ENCODE measurements around the gene PSMD11. TPM values are rescaled to one million over a fixed set of nuclear protein-coding genes. Genes with fewer than 3 reads are reported as not detected.

Gene PSMD11
- total RNA-seq, 1 experiment from 2014 or later = 163 TPM

DNA sequence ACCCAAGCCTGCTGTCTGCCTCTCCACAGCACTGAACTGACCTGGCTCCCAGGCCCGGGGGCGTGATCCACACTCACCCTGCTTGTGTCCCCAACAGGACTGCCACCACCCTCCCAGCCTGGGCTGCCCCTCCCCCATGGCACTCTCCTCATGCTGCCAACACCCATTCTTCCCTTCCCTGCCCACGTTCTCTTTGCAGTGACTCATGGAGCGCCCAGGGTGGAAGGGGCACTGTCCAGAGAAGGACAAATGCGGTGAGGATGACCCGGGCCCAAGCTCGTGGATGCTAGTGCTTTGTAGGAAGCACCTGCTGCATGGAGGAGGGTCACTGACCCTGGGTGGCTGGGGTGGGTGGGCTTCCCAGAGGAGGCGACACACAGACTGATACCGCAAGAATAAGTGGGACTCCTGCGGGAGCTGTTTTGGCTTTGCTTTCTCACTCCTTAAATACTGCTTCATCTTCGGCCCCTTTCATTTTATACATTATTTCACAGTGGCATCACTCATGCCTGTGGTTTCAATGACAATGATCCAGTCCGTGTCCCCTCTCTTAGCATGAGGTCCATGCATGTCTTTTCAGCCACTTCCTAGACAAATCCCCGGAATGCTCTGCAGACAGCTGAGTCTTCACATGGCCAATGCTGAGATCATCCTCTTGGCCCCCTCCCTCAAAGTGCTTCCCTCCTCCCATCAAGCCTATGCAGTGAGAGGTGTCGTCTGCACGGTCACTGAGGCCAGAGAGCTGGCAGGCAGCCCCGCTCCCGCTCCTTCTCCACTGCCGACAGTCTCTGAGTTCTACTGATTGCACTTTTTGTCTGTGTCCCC lies 60.1 kb downstream of the PSMD11 start:
- DNase-seq = no peak
- Histone ChIP-seq H4K20me1 (ENCODE audit: low read length) (no peaks in the 10 kb centered on the region), H3K9ac (ENCODE audit: low read length) (no peak overlapping the region), H3K4me3 (ENCODE audit: low read length) (no peak overlapping the region), H2AFZ (ENCODE audit: low read length) (no peak overlapping the region), H3K9me2 (replicated peaks; ENCODE audit: low read length) (no peaks in the 10 kb centered on the region), H3K4me2 (ENCODE audit: low read length) (no peak overlapping the region), H3K9me3 (ENCODE audit: low read length) (no peaks in the 10 kb centered on the region), H3K4me1 (ENCODE audit: insufficient read depth, low read length) (peaks cover 21% of the 10 kb centered on the region), H3K79me2 (ENCODE audit: low read length) (no peaks in the 10 kb centered on the region), H3F3A (ENCODE audit: low read length, unreplicated experiment) (no peaks in the 10 kb centered on the region), H3K27me3 (ENCODE audit: low read length) (no peaks in the 10 kb centered on the region), H3K36me3 (ENCODE audit: low read depth, low read length) (no peaks in the 10 kb centered on the region), H3K27ac (ENCODE audit: low read length) (no peak overlapping the region)
- ChIA-PET POLR2A (ENCODE audit: unreplicated experiment) (no interaction called here), CTCF (no interaction called here)
- peak; percentile 53; the same call in 1 of the 2 replicates for ATAC-seq
- TF ChIP-seq EZH2 (IDR thresholded peaks at IDR 0.05; ENCODE audit: low read length, unreplicated experiment) (no peak), EZH2phosphoT487 (IDR thresholded peaks at IDR 0.05; ENCODE audit: borderline replicate concordance, low read length) (no peak)
- TF ChIP-seq, protein P1, sequence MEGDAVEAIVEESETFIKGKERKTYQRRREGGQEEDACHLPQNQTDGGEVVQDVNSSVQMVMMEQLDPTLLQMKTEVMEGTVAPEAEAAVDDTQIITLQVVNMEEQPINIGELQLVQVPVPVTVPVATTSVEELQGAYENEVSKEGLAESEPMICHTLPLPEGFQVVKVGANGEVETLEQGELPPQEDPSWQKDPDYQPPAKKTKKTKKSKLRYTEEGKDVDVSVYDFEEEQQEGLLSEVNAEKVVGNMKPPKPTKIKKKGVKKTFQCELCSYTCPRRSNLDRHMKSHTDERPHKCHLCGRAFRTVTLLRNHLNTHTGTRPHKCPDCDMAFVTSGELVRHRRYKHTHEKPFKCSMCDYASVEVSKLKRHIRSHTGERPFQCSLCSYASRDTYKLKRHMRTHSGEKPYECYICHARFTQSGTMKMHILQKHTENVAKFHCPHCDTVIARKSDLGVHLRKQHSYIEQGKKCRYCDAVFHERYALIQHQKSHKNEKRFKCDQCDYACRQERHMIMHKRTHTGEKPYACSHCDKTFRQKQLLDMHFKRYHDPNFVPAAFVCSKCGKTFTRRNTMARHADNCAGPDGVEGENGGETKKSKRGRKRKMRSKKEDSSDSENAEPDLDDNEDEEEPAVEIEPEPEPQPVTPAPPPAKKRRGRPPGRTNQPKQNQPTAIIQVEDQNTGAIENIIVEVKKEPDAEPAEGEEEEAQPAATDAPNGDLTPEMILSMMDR (conservative IDR thresholded peaks at IDR 0.05; ENCODE audit: low read depth, low read length) = no peak
- no TSS peak for BruUV-seq (replicated peaks)
- intact Hi-C loops (cut with micrococcal nuclease) = no loop called here

DNA sequence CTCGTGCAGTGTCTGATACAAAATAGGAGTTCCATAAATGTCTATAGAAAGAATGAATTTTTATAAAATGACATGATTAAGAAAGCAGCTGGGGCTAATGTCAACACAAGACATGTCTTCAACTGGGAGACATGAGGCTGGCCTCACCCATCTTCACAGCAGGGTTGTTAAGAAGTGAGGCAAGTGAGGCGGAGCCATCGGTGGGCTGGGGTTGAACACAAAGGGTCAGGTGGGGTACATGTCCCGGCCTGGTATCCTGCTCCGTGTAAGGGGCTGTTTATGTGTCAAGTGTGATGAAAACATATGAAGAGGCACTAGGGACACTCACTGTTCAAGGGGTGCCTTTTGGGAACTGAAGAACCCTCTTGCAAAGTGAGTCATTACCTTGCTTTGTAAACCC lies 64.6 kb downstream of the PSMD11 start:
- Histone ChIP-seq H3K36me3 (ENCODE audit: low read depth, low read length) (no peaks in the 10 kb centered on the region), H3K9me3 (ENCODE audit: low read length) (no peaks in the 10 kb centered on the region), H3K4me3 (ENCODE audit: low read length) (no peak overlapping the region), H3K4me2 (ENCODE audit: low read length) (no peak overlapping the region), H2AFZ (ENCODE audit: low read length) (no peak overlapping the region), H3K4me1 (ENCODE audit: insufficient read depth, low read length) (peaks cover 9% of the 10 kb centered on the region), H3K9me2 (replicated peaks; ENCODE audit: low read length) (no peaks in the 10 kb centered on the region), H3K79me2 (ENCODE audit: low read length) (no peaks in the 10 kb centered on the region), H4K20me1 (ENCODE audit: low read length) (no peaks in the 10 kb centered on the region), H3F3A (ENCODE audit: low read length, unreplicated experiment) (no peaks in the 10 kb centered on the region), H3K27ac (ENCODE audit: low read length) (no peak overlapping the region), H3K27me3 (ENCODE audit: low read length) (no peaks in the 10 kb centered on the region), H3K9ac (ENCODE audit: low read length) (no peak overlapping the region)
- no peak for ATAC-seq
- DNase-seq = no peak
- intact Hi-C loops (cut with micrococcal nuclease) = no loop called here
- ChIA-PET POLR2A (ENCODE audit: unreplicated experiment) (no interaction called here), CTCF (no interaction called here)
- TF ChIP-seq, protein P1 (conservative IDR thresholded peaks at IDR 0.05; ENCODE audit: low read depth, low read length) = no peak
- TF ChIP-seq EZH2 (IDR thresholded peaks at IDR 0.05; ENCODE audit: low read length, unreplicated experiment) (no peak), EZH2phosphoT487 (IDR thresholded peaks at IDR 0.05; ENCODE audit: borderline replicate concordance, low read length) (no peak)
- BruUV-seq (replicated peaks) = no TSS peak

DNA sequence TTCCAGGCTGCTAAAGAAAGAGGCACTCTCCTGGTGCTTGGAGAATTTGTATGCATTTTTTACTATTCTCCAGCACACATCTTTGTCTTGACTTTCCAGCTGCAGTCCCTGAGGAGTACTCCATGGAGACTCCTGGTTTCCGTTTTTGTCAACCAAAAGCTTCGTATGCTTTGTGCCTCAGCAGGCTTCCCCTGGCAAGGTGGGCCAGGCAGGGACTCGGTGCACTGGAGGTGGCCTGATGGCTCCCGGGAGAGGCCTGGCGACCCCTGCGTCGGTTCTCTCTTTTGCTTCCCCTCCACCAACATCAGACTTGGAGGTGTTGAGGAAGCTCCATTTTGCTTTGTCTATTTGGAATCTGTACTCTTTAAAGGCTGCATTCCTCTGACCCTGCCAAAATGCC lies 66.2 kb downstream of the PSMD11 start:
- no peaks in the 10 kb centered on the region for H3K9me3 ChIP-seq (ENCODE audit: low read length)
- TF ChIP-seq, protein P1 (conservative IDR thresholded peaks at IDR 0.05; ENCODE audit: low read depth, low read length) = no peak
- TF ChIP-seq EZH2 (IDR thresholded peaks at IDR 0.05; ENCODE audit: low read length, unreplicated experiment) = no peak
- TF ChIP-seq EZH2phosphoT487 (IDR thresholded peaks at IDR 0.05; ENCODE audit: borderline replicate concordance, low read length) = no peak
- H3K79me2 ChIP-seq (ENCODE audit: low read length) = no peaks in the 10 kb centered on the region
- H3K4me2 ChIP-seq (ENCODE audit: low read length) = no peak overlapping the region
- DNase-seq = no peak
- CTCF ChIA-PET = no interaction called here
- intact Hi-C loops (cut with micrococcal nuclease) = no loop called here
- no peaks in the 10 kb centered on the region for H3K36me3 ChIP-seq (ENCODE audit: low read depth, low read length)
- H2AFZ ChIP-seq (ENCODE audit: low read length) = no peak overlapping the region
- no peaks in the 10 kb centered on the region for H4K20me1 ChIP-seq (ENCODE audit: low read length)
- no peak overlapping the region for H3K27ac ChIP-seq (ENCODE audit: low read length)
- no peaks in the 10 kb centered on the region for H3F3A ChIP-seq (ENCODE audit: low read length, unreplicated experiment)
- POLR2A ChIA-PET (ENCODE audit: unreplicated experiment) = no interaction called here
- no peaks in the 10 kb centered on the region for H3K9me2 ChIP-seq (replicated peaks; ENCODE audit: low read length)
- H3K9ac ChIP-seq (ENCODE audit: low read length) = no peak overlapping the region
- ATAC-seq = no peak
- no TSS peak for BruUV-seq (replicated peaks)
- no peak overlapping the region for H3K4me3 ChIP-seq (ENCODE audit: low read length)
- no peaks in the 10 kb centered on the region for H3K4me1 ChIP-seq (ENCODE audit: insufficient read depth, low read length)
- H3K27me3 ChIP-seq (ENCODE audit: low read length) = no peaks in the 10 kb centered on the region

Measured in PC-3 (cell line).